Skeletal muscle tissue (tissue), 4 donors: Measurements from ENCODE around the gene BCAT1. TPM values are rescaled to one million over a fixed set of nuclear protein-coding genes. Genes with fewer than 3 reads are reported as not detected.
A peak's percentile ranks its signal among the peaks of the same experiment; 100 is the strongest.

Experiments used
- H3K27ac ChIP-seq: one replicate; pipeline ENCODE4 v1.7.0; 2013; ENCODE audit warnings: mild to moderate bottlenecking, low read depth, low read length, inconsistent platforms
- H3K27me3 ChIP-seq, 3 donors: one replicate each; pipeline ENCODE4 v1.7.0; 2013; ENCODE audit warnings: low read length in 3 of 3; ENCODE audit not compliant: control insufficient read depth in 3 of 3, insufficient read depth in 3 of 3
- H3K36me3 ChIP-seq, 3 donors: one replicate each; pipeline ENCODE4 v1.7.0; 2013; ENCODE audit warnings: low read length in 3 of 3; ENCODE audit not compliant: control insufficient read depth in 3 of 3, insufficient read depth in 3 of 3
- H3K4me1 ChIP-seq, 3 donors: one replicate each; pipeline ENCODE4 v1.7.0; 2013; ENCODE audit warnings: low read length in 3 of 3, mild to moderate bottlenecking in 3 of 3; ENCODE audit not compliant: control insufficient read depth in 3 of 3, insufficient read depth in 3 of 3
- H3K4me3 ChIP-seq, 3 donors: one replicate each; pipeline ENCODE4 v1.7.0; 2013; ENCODE audit warnings: low read length in 3 of 3
- H3K9ac ChIP-seq, 3 donors: one replicate each; pipeline ENCODE4 v1.7.0; 2013; ENCODE audit warnings: low read length in 3 of 3, mild to moderate bottlenecking in 3 of 3, moderate library complexity in 2 of 3, low read depth in 1 of 3
- H3K9me3 ChIP-seq, 3 donors: one replicate each; pipeline ENCODE4 v1.7.0; 2013; ENCODE audit warnings: low read length in 3 of 3; ENCODE audit not compliant: control insufficient read depth in 3 of 3
- total RNA-seq: library from RNA; depleted of rRNA; stranded (reverse); fragments of >200 nt; gene quantifications from one replicate; pipeline ENCODE4 v1.2.3, GENCODE V29; 2014
- donor health status: Osteomylitis.

Gene BCAT1
- total RNA-seq, 1 donor from 2014 or later = 33.4 TPM

DNA sequence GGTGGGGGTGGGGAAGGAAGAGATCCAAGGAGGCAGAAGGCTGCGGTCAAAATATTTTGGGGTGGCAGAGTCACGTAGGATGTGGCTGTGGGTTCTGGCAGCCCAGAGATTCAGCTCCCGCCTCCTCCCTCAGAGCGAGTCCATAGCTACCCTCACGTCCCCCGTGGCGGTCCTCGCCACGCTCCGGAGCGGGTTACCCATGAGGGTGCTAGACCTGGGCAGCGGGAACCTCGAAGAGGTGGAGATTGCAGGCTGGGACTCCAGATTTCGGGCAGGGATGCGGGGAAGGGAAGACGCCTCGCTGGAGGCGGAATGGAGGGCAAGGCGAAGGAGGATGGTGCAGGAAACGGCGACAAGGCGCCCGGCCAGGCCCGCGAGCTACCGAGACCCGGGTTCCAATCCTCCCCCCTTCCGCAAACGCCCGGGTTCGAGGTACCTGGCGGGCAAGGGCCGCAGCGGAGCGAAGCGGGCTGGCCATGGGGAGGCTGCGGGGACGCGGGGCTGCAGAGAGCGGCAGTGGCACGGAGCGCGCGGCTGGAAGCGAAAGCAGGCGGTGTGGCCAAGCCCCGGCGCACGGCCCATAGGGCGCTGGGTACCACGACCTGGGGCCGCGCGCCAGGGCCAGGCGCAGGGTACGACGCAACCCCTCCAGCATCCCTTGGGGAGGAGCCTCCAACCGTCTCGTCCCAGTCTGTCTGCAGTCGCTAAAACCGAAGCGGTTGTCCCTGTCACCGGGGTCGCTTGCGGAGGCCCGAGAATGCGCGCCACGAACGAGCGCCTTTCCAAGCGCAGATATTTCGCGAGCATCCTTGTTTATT is 46.2 kb downstream of the BCAT1 start:
- peak overlapping the region; percentile 11 for H3K27ac ChIP-seq
- H3K4me1 ChIP-seq = peaks cover 0 to 14% (median 6%) of the 10 kb centered on the region in 3 donors
- peak overlapping the region; percentile 61 to 65 (median 63) for H3K4me3 ChIP-seq
- peak overlapping the region; percentile 43 to 57 (median 45) for H3K9ac ChIP-seq
- no peaks in the 10 kb centered on the region for H3K9me3 ChIP-seq
- no peaks in the 10 kb centered on the region for H3K36me3 ChIP-seq
- peaks cover 9 to 15% (median 10%) of the 10 kb centered on the region in 3 donors for H3K27me3 ChIP-seq

DNA sequence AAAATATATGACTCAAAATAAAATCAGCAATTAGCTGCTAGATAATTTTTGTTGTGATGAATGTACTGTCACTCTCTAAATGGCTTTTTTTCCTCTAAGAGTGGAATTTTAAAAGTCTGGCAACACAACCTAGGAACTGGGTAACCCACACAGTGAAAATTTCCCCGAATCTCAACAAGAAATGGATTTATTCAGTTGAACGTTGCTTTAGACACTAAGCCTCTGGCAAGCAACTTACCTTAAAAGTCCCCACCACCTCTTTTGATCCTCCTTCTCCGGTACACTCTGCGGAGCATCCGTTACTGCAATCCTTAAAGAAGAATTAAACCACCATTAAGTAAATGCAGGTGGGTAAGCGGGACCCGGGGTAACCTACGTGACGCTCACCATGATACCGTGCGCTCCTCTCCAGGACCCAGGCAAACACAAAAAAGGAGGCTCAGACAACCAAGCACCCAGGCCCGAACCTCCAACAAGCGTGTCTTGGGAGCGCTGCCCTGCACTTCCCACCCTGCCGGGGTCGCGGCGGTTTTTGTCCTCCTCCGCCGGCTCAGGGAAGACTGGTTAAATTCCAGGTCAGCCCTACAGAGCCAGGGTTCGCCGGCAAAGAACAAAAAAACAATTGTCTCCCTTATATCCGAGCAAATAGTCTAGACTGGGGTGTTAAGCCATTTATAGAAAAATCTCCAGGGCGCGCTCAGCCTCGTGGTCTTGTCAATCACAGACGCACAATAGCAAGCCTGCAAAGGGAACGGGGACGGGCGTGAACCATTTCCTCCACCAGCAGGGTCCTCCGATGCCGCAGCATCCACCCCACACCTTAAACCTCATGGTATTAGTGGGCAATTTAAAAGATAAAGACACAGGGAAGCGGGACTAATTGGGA is 47.1 kb downstream of the BCAT1 start:
- Histone ChIP-seq H3K27ac (peak overlapping the region; percentile 11), H3K9me3 (no peaks in the 10 kb centered on the region), H3K27me3 (peaks cover 9 to 15% (median 10%) of the 10 kb centered on the region in 3 donors), H3K9ac (peak overlapping the region in 2 of 3 donors; percentile 43 to 57), H3K4me3 (peak overlapping the region in 2 of 3 donors; percentile 61 to 63), H3K4me1 (peaks cover 0 to 14% (median 6%) of the 10 kb centered on the region in 3 donors), H3K36me3 (no peaks in the 10 kb centered on the region)

DNA sequence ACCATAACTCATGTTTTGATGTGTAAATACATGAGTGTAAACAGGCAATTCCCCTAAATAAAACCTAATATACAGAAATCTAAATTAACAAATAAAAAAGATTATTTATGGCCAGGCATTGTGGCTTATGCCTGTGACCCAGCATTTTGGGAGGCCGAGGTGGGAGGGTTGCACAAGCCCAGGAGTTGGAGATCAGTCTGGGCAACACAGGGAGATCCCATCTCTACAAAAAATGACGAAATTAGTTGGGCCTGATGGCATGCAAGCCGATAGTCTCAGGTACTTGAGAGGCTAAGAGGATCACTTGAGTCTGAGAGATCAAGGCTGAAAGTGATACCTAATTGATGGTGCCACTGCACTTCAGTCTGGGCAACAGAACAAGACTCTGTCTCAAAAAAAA is 48.7 kb downstream of the BCAT1 start:
- H3K36me3 ChIP-seq = no peaks in the 10 kb centered on the region
- H3K27me3 ChIP-seq = peaks cover 9 to 15% (median 10%) of the 10 kb centered on the region in 3 donors
- no peak overlapping the region for H3K9ac ChIP-seq
- H3K27ac ChIP-seq = no peak overlapping the region
- H3K4me3 ChIP-seq = no peak overlapping the region
- no peaks in the 10 kb centered on the region for H3K9me3 ChIP-seq
- H3K4me1 ChIP-seq = peaks cover 0 to 14% (median 6%) of the 10 kb centered on the region in 3 donors

DNA sequence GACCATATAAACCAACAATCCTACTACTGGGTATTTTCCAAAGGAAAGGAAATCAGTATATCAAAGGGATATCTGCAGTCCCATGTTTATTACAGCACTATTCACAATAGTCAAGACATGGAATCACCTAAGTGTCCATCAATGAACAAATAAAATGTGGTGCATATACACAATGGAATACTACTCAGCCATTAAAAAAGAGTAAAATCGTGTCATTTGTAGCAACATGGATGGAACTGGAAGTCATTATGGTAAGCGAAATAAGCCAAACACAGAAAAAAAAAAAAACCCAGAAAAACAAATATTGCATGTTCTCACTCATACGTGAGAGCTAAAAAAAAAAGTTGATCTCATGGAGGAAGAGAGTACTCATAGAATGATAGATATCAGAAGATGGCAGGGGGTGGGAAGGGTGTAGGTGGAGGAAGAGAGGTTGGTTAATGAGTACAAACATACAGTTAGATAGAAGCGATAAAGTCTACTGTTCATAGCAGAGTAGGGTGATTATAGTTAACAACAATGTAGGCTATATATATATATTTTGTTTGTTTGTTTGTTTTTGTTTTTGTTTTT is 49.3 kb downstream of the BCAT1 start:
- H3K4me3 ChIP-seq = no peak overlapping the region

DNA sequence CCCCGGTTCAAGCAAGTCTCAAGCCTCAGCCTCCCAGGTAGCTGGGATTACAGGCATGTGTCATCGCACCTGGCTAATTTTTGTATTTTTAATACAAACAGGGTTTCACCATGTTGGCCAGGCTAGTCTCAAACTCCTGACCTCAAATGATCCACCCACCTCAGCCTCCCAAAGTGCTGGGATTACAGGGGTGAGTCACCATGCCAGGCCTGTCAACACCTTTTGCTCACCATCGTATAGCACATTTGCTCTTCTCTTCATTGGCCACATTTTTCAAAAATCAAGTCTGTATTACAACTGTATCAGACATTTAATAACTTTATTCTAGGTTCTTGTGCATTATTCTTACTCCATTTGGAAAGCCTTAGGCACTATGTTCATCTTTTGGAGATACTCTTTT is 50.3 kb downstream of the BCAT1 start:
- no peaks in the 10 kb centered on the region for H3K9me3 ChIP-seq
- no peak overlapping the region for H3K9ac ChIP-seq
- peaks cover 0 to 13% (median 6%) of the 10 kb centered on the region in 3 donors for H3K4me1 ChIP-seq
- H3K4me3 ChIP-seq = no peak overlapping the region
- H3K36me3 ChIP-seq = no peaks in the 10 kb centered on the region
- peaks cover 9 to 10% (median 10%) of the 10 kb centered on the region in 3 donors for H3K27me3 ChIP-seq
- no peak overlapping the region for H3K27ac ChIP-seq

More for the DNA sequence above, 49.3 kb downstream of the BCAT1 start:
- Histone ChIP-seq H3K27ac (no peak overlapping the region), H3K4me1 (peaks cover 0 to 14% (median 6%) of the 10 kb centered on the region in 3 donors), H3K36me3 (no peaks in the 10 kb centered on the region), H3K27me3 (peaks cover 9 to 15% (median 10%) of the 10 kb centered on the region in 3 donors), H3K9ac (no peak overlapping the region), H3K9me3 (no peaks in the 10 kb centered on the region)

DNA sequence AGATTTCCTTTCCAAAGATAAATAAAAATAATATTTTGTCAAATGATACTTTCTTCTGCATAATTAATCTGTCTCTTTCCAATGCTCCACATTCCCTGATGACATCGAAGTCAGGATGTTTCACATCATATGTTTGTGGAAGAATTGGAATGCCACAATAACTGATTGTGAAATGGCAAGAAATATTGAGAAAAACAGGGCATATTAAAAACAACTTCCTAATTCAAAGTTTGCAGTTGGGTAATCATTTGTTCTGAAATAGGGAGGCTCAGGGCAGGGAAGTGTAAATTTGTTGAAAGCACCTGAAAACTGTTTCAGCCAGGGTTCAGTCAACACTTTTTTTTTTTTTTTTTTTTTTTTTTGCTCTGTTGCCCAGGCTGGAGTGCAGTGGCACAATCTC is 50.7 kb downstream of the BCAT1 start:
- Histone ChIP-seq H3K27me3 (peaks cover 6 to 10% (median 7%) of the 10 kb centered on the region in 3 donors), H3K27ac (no peak overlapping the region), H3K36me3 (no peaks in the 10 kb centered on the region), H3K4me3 (no peak overlapping the region), H3K9me3 (no peaks in the 10 kb centered on the region), H3K9ac (no peak overlapping the region), H3K4me1 (peaks cover 0 to 9% (median 3%) of the 10 kb centered on the region in 3 donors)

DNA sequence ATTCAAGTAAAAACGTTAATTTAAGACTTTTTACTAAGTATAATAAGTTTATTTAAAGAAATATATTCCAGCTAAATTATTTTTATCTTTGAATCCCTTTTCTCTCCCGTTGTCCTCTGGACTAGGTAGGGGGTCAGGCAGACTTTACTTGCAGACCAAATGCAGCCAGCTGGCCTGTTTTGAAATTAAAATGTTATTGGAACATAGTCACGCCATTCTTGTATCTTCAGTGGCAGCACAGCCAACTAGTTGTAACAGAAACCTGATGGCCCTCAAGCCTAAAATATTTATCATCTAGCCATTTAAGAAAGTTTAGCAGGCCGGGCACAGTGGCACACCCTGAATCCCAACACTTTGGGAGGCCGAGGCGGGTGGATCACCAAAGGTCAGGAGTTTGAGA is 52.7 kb downstream of the BCAT1 start:
- H3K9ac ChIP-seq = no peak overlapping the region
- H3K4me1 ChIP-seq = no peaks in the 10 kb centered on the region
- H3K27me3 ChIP-seq = no peaks in the 10 kb centered on the region
- no peak overlapping the region for H3K27ac ChIP-seq
- no peaks in the 10 kb centered on the region for H3K9me3 ChIP-seq
- no peaks in the 10 kb centered on the region for H3K36me3 ChIP-seq
- no peak overlapping the region for H3K4me3 ChIP-seq

DNA sequence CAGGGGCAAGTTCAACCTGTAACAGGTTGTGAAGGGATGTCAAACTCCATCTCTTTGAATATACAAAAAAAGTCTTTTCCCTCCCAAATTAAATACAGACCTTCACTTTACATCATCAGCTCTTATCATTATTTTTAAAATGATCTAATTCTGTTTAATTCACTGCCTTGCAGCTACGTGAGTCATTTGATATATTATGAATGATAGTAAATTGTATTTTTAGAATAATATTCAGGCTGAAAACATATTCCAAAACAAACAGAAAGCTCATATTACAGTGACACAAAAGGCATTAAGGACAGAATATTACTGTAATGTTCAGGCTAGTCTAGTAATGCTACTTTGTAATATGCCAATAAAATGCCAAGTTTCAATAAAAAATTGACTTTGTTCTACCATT is 53.3 kb downstream of the BCAT1 start:
- H3K36me3 ChIP-seq = no peaks in the 10 kb centered on the region
- H3K9ac ChIP-seq = no peak overlapping the region
- no peak overlapping the region for H3K27ac ChIP-seq
- H3K9me3 ChIP-seq = no peaks in the 10 kb centered on the region
- no peaks in the 10 kb centered on the region for H3K27me3 ChIP-seq
- no peaks in the 10 kb centered on the region for H3K4me1 ChIP-seq
- no peak overlapping the region for H3K4me3 ChIP-seq

DNA sequence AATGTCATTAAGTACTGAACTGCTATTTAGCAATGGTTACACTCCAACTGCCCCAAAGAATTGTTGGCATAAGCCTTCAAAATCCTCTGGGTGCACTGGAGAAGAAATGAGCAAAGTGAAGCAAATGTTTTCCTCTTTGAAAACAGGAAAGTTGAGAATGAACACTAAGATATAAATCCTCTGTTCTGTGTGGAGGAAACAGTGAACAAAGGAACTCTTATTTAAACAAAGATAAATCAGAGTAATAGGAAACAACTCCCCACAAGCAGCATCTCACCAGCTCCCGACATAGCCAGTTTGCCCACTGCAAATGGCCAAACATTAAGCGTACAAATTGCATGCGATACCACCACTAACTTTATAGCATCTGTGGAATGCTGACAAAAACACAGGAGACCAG is 54.0 kb downstream of the BCAT1 start:
- H3K9me3 ChIP-seq = no peaks in the 10 kb centered on the region
- H3K27ac ChIP-seq = no peak overlapping the region
- H3K27me3 ChIP-seq = no peaks in the 10 kb centered on the region
- H3K9ac ChIP-seq = no peak overlapping the region
- no peaks in the 10 kb centered on the region for H3K4me1 ChIP-seq
- no peak overlapping the region for H3K4me3 ChIP-seq
- no peaks in the 10 kb centered on the region for H3K36me3 ChIP-seq
